GM18505 (cell line): ENCODE results near the gene TENT5C.

Experiments used
- ATAC-seq: cut with Tn5 transposase; IDR thresholded peaks from one replicate; pipeline ENCODE4 v1.9.1; 2021; ENCODE audit not compliant: unreplicated experiment
- POLR2A ChIP-seq: IDR thresholded peaks from 4 replicates; pipeline ENCODE4 v1.6.1; 2011; ENCODE audit warnings: borderline replicate concordance; ENCODE audit not compliant: insufficient read depth, insufficient read length; ENCODE audit errors: extremely low read depth

TENT5C gene

DNA sequence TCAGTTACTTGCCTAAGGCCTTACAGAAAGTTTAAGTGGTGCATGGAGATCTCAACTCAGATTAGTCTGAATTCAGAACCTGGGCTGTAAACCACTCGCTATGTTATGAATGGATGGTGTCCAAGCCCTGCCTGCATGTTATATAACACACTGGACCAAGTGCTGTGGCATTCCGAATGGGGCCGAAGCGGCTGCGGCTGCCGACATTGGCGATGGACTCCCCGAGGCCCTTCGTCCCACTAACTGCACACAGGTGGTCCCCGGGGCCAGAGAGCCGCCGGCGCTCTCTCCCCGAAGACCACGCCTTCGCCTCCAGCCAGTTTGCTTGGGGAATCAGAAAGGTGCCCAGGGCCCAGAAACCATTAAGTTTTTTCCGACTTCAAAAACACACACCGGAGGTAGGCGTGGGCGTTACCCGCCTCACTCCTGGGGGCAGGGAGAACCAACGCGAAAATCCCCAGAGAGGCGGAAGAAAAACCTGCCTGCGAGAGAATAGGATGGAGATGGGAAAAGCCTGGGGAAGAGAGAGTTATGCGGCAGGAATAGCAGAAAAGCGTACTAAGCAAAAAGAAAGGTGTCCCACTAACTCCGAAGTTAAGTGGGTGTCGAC is 579 bp upstream of the TENT5C start:
- ATAC-seq: peak; percentile 25

DNA sequence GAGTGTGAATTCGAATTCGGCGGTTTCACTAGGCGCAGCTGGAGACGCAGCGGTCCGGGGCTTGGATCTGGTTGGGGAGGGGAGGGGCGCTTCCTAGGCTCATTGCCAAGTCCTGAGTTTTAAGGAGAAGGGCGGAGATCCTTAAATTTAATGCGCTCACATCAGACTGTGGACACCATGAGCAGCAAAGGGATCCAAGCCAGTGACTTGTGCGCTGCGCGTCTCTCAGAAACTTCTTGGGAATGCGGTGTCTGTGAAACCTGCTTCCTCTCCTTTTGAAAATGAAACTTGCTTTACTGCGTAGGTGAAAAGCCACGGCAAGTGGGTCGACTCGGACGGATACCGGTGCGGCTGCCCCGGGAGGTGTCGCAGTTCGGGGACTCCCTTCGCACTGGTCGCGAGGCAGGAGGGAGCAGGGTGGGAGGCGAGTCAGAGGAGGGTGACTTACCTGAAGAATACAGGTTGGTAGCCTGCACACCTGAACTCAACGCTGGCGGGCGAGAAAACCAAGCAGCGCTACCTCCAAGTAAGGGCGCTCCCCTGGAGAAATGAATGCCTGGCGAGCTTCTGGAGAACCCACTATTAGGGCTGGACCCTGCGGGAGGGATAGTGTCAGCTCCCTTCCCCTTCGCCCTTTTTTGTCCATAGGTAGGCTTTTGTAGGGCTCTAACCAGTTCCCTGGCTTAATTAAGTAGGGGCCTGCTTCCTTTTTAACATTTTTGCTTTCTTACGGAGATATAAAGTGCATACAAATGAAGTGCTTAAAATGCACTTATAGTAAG is 992 bp downstream of the TENT5C start:
- no peak for ATAC-seq
- peak; percentile 7 for TF ChIP-seq POLR2A

More for the DNA sequence above, 579 bp upstream of the TENT5C start:
- TF ChIP-seq POLR2A: no peak

DNA sequence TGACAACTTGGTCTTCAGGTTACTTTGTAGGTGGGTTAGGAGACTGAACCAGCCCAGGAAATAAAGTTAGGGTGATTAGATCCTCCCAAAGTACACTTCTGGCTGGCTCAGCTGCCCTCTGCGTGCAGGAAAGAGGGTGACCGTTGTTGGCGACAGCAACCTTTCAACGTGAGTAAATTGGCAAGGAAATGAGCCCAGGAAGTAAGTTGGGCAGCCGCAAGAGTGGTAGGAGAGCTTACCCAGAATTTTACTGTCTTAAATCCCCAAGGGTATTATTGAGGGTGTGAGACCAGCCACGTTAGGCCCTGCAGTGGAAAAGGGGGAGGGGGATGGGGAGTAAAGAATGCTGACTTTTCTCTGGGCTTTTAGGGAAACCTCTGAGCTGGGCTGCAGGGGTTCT is 1.6 kb downstream of the TENT5C start:
- TF ChIP-seq POLR2A: no peak
- no peak for ATAC-seq

DNA sequence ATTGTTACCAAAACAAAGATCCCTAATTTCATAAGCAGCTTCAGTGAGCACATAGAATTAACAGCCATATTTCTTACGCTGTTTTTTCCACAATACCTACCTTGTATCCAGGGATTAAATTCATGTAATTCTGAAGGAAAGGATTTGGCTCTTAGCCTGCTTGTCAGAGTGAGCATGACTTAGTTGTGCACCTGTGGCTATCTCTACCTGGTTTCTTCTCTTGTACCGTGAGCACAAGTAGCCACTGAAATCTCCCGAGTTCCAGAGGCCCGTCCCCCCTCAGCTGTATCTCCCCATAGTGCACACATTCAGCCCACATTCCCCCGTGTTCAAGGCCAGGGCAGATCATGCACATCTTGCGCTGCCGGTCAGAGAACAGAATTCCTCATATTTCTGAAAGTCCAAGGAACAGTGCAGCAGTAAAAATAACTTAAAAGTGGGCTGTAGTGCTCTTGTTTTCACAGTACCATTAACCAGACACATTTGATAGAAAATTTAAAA is 2.3 kb downstream of the TENT5C start:
- TF ChIP-seq POLR2A: no peak

DNA sequence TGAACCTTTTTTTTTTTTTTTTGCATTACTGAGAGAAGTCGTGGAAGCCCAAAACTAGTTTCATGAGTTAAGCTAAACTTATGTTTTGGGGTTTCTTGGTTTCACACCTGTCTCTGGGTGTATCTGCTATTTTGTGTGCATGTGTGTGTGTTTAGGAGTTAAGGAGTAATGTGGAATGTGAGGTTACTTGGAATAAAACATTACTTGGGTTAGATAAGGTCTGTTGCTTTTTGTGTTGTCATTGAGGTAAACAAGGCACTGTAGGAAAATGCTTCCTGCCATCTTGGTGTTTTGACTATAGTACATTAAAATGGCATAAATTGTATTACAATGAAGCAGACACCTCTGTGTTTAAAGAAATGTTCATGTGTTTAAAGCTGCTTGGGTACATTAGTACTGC is 2.9 kb downstream of the TENT5C start:
- no peak for TF ChIP-seq POLR2A
- no peak for ATAC-seq

More for the DNA sequence above, 2.3 kb downstream of the TENT5C start:
- no peak for ATAC-seq

DNA sequence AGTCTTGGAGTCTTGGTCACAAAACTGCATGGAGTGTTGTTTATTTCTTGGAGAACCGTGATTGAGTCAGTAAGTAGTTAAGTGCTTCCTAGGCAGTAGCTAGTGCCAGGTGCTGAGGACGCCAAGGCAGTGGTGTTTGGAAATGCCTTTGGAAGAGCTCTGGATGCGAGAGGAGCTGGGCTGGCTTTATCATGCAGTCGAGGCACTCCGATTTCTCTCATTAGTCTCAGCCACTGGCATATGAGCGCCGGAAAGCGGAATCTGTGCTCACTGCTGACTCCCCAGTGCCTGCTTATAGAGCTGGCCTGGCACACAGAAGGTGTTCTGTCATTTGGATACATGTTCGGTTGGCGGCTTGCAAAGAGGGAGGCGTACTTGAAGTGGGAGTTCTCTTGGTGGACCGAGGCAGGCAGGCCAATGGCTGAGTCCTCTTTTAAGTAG is 3.6 kb downstream of the TENT5C start:
- no peak for ATAC-seq
- no peak for TF ChIP-seq POLR2A

DNA sequence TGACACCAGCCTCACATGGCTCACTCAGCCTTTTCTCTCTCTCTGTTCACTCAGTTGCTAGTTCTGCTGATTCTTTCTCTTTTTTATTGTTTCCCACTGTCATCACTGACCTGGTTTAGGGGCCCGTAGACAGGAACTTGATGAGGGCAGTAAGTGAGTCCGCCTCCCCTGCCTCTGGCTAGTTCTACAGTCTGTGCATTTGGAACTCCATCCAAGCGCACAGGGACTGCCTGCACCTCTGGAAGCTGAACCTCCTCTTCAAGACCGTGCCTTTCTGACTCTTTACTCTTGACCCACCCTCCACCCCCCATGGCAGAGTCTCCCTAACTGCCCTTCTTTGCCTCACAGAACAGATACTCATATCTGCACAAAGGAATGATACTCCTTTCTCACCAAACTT is 4.2 kb downstream of the TENT5C start:
- TF ChIP-seq POLR2A: no peak
- no peak for ATAC-seq

DNA sequence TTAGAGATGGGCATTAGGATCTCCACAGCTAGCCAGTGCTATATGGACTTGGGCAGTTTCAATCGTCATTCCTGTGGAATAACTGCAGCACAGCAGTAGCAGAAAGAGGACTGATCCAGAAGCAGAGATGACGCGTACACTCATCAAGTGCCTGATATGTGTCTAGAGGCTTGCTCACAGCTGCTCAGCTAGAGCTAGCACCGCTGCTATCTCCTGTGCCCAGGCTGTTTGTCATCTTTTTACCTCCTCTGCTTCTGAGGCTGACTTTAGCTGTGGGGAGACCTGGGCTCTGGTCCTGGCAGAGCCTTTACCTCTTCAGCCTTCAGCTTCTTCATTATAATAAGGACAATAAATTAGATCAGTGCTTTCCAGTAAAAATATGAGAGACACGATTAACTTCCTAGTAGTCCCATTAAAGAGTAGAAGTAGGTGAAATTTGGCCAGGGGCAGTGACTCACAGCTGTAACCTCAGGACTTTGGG is 5.3 kb downstream of the TENT5C start:
- no peak for ATAC-seq
- TF ChIP-seq POLR2A: no peak

DNA sequence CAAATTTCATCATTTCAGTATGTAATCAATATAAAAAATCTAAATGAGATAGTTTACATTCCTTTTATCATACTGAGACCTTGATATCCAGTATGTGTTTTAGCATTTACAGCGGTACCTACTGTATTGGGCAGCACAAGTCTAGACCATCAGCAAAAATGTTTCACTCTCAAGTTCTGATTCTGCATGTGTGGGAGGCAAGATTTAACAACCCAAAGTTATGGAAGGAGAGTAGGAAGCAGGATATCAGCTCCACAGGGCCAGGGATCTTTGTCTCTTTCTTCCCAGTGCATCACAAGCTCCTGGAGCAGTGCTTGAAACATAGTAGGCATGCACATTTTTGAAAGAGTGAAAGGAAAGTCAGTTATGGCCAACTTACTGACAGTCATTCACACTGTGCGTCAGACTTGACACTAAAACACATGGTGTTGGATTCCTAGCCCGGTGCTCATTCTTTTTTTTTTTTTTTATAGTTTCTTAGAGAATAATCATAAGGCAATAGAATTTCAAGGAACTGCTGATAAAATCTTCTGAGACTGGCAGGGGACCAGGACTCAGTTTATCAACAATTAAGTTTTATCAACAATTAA is 6.1 kb downstream of the TENT5C start:
- no peak for ATAC-seq
- no peak for TF ChIP-seq POLR2A

DNA sequence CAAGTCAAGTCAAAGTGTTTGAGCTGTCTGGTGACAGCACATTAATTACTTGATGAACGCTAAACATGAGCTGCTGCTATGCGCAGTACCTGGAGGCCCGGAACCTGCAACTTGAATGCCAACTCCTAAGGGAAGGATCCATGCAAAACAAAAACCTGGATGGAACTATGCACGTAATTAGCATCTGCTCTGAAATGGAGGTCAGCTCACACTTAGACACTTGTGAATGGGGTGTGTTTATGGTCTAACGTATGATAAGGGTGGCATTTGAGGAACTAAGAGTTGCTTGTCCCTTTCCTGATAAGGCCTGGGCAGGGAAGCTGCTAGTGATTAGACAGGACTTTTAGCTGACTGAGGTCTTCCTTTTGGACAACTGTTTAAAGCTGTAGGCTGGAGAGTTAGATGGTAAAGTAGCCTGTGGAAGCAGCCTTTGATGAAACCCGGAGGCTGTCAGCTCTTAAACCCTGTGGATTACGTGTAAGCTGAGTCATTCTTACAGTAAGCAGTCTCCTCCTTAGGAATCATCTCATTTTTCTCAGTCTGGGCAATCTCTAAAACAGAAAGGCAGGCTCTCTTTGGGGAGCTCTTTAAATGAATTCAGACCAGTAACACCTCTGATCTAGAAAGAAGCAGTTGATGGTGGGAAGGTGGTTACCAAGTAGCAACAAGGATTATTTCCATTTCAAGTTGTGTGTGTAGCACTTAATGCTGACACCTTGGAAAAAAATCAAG is 6.8 kb downstream of the TENT5C start:
- TF ChIP-seq POLR2A: no peak

DNA sequence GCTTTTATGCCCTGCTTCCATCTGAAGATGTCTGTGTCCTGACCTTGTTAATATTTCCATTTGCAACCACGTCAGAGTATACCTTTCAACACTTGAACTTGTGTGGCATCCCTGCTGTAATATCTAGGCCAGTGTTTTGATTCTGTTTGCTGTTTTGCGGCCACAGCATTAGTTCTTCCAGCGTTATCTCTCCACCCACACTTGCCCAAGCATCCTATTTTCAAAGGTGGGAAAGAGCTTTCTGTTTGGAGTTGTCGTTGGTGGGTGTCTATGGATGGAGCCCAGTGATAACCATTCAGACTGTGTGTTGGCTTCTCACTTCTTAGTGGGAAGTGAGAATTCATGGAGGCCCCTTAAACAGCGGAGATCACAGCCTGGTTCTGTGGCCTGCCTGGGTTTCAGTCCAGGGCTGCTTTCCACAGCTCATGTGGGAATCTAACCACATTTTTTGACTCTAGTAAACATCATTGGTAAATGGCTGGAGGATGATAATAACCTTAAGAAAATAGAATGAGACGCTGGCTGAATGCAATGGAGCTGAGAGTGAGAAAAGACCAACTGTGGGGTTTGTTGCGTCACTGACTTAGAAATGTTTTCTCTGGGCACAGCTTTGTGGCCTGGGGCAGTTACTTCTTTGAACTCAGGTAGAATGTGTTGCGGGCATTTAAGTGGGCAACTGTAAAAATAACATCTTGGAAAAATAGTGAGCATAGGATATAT is 7.6 kb downstream of the TENT5C start:
- TF ChIP-seq POLR2A: no peak
- ATAC-seq: no peak

More for the DNA sequence above, 6.8 kb downstream of the TENT5C start:
- ATAC-seq: no peak

DNA sequence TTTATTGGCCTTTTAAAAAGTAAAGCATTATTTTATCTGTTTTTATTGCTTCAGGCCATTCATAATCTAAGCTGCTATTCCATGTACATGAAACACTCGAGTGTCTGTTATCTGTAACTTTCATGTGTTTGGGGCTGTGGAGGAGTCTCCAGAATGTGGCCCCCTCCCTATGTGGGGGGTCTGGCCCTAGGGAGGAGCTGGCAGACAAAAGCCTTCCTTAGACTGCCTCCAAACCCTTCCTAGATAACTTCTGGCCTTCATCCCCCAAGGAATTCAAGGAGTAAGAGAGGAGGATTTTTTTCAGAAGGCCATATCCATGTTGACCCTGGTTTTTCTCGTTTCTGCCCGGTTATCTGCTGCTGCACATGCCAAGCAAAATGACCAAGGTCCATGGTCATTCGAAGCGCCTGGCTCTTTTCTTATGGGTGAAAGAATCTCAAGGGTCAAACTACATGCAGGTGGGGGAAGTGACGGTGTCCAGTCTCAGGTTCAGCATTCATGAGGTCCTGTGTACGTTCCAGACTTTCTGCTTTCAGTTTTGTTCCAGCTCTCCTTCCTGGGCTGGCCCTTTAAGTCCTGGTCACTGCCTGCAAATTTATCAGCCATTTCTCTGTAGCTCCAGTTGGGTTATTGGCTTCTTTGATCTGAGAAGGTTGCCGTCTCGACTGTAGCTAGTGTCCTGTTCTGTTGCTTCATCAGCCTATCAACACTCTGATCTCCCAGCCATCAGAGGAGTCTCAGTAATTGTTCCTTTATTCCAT is 8.3 kb downstream of the TENT5C start:
- no peak for TF ChIP-seq POLR2A
- no peak for ATAC-seq

DNA sequence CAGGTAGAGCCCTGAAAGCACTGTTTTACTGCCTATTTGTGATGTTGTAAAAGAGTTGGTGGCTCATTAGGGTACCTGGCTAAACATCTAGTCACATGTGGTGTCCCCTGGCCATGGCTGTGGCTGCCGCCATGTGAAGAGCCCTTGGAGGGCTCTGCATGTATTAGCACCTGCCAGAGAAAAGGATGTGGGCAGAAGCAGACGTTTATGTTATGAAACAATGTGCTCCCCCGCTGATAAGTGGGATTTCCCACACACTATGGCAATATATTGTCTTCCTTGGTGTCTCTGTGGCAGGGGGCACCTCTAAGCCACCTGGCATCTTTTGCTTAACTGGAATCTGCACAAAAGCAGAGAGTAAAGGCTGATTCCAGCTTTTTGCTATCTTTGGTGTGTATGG is 9.6 kb downstream of the TENT5C start:
- no peak for TF ChIP-seq POLR2A
- no peak for ATAC-seq

DNA sequence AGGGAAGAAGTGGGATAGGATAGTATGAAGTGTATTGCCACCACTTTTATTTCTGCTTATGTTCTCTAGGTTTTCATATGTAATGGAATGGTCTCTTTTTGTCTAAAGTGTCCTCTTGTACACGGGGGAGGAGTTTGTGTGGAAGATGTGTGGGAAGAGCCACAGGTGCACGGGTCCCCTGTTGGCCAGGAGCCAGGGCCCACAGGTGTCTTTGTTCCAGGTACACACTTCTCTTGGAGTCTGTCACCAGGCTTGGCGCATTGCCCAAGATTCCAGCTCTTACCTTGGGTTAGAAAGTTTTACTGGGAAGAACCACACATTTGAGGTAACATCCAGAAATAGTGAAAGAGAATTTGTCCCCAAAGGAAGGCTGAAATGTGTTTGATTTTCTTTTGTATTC is 10.5 kb downstream of the TENT5C start:
- TF ChIP-seq POLR2A: no peak
- no peak for ATAC-seq
